ENCODE measurements around the gene SLC25A19.

SLC25A19 gene

DNA sequence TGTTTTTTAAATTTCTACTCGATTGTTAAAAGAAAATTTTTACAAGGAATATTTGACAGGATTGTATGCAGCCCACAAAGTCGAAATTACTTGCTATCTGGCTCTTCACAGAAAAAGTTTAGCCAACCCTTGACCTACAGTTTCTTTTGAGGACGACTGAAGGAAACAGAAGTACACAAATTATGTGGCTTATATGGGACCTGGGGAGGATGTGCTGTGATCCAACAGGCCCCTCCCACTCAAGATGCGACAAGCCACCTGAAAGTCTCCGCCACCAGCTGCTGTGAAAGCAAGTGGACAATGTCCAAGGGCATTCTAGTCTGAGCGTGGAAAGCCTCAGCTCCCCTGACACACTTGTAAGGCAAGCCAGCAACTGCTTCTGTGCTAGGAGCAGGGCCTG lies 42.4 kb upstream of the SLC25A19 start:
- TF ChIP-seq FOXP2 (optimal IDR thresholded peaks at IDR 0.05; ENCODE audit: borderline replicate concordance, extremely low read depth, extremely low read length, insufficient read depth) (no peak), REST (IDR thresholded peaks at IDR 0.05; ENCODE audit: insufficient read depth in 1 of 2, low read depth in 2 of 2, low read length in 2 of 2) (no peak), TAF1 (IDR thresholded peaks at IDR 0.05; ENCODE audit: borderline replicate concordance, insufficient read depth, low read length) (no peak), POLR2AphosphoS5 (IDR thresholded peaks at IDR 0.05; ENCODE audit: low read depth, low read length) (no peak), SIN3A (IDR thresholded peaks at IDR 0.05; ENCODE audit: borderline replicate concordance, insufficient read depth, low read length) (no peak)

GRCh38 chr17:75327757-75328156 lies 38.5 kb upstream of the SLC25A19 start:
- TF ChIP-seq SIN3A (IDR thresholded peaks at IDR 0.05; ENCODE audit: borderline replicate concordance, insufficient read depth, low read length) (no peak), REST (IDR thresholded peaks at IDR 0.05; ENCODE audit: insufficient read depth in 1 of 2, low read depth in 2 of 2, low read length in 2 of 2) (no peak), FOXP2 (optimal IDR thresholded peaks at IDR 0.05; ENCODE audit: borderline replicate concordance, extremely low read depth, extremely low read length, insufficient read depth) (no peak), POLR2AphosphoS5 (IDR thresholded peaks at IDR 0.05; ENCODE audit: low read depth, low read length) (no peak), TAF1 (IDR thresholded peaks at IDR 0.05; ENCODE audit: borderline replicate concordance, insufficient read depth, low read length) (no peak)

GRCh38 chr17:75326226-75326848 lies 37.1 kb upstream of the SLC25A19 start:
- TF ChIP-seq TAF1 (IDR thresholded peaks at IDR 0.05; ENCODE audit: borderline replicate concordance, insufficient read depth, low read length): no peak
- no peak for TF ChIP-seq POLR2AphosphoS5 (IDR thresholded peaks at IDR 0.05; ENCODE audit: low read depth, low read length)
- no peak for TF ChIP-seq REST (IDR thresholded peaks at IDR 0.05; ENCODE audit: insufficient read depth in 1 of 2, low read depth in 2 of 2, low read length in 2 of 2)
- TF ChIP-seq SIN3A (IDR thresholded peaks at IDR 0.05; ENCODE audit: borderline replicate concordance, insufficient read depth, low read length): no peak
- TF ChIP-seq FOXP2 (optimal IDR thresholded peaks at IDR 0.05; ENCODE audit: borderline replicate concordance, extremely low read depth, extremely low read length, insufficient read depth): no peak

GRCh38 chr17:75325827-75326225 lies 36.6 kb upstream of the SLC25A19 start:
- TF ChIP-seq FOXP2 (optimal IDR thresholded peaks at IDR 0.05; ENCODE audit: borderline replicate concordance, extremely low read depth, extremely low read length, insufficient read depth): no peak
- TF ChIP-seq POLR2AphosphoS5 (IDR thresholded peaks at IDR 0.05; ENCODE audit: low read depth, low read length): no peak
- TF ChIP-seq REST (IDR thresholded peaks at IDR 0.05; ENCODE audit: insufficient read depth in 1 of 2, low read depth in 2 of 2, low read length in 2 of 2): no peak
- TF ChIP-seq TAF1 (IDR thresholded peaks at IDR 0.05; ENCODE audit: borderline replicate concordance, insufficient read depth, low read length): no peak
- TF ChIP-seq SIN3A (IDR thresholded peaks at IDR 0.05; ENCODE audit: borderline replicate concordance, insufficient read depth, low read length): no peak

Data from PFSK-1 (cell line).